Bronchial epithelial cell (primary cell): ENCODE data around the gene SRPK3. TPM values are rescaled to one million over a fixed set of nuclear protein-coding genes. Genes with fewer than 3 reads are reported as not detected.
A peak's percentile ranks its signal among the peaks of the same experiment; 100 is the strongest.
"Not testable (repeated sequence)": the region's sequence is repeated elsewhere in the genome, so short reads cannot be mapped to it uniquely, and the experiment has no call there.

Source experiments
- DNase-seq: peaks from one replicate; pipeline ENCODE4 v3.0.0-alpha.2; 2010; ENCODE audit warnings: low read depth
- FAIRE-seq: peaks from 2 replicates; lab custom pipeline; 2011; peaks lifted over from hg19 to GRCh38; lab: Jason Lieb, UNC
- H3K27me3 ChIP-seq: 2 replicates; pipeline ENCODE4 v1.5.1; 2011; ENCODE audit warnings: low read length; ENCODE audit not compliant: control insufficient read depth, insufficient read depth
- H3K36me3 ChIP-seq: 2 replicates; pipeline ENCODE4 v1.5.1; 2011; ENCODE audit warnings: low read length; ENCODE audit not compliant: control insufficient read depth, insufficient read depth
- H3K4me3 ChIP-seq: 2 replicates; pipeline ENCODE4 v1.5.1; 2011; ENCODE audit warnings: mild to moderate bottlenecking, low read depth, low read length, control low read depth
- total RNA-seq: library from RNA; depleted of rRNA; stranded (reverse); fragments of >200 nt; gene quantifications from 2 replicates; pipeline ENCODE4 v1.2.1, GENCODE V29; 2014
- TF ChIP-seq, protein P1 (sequence below): IDR thresholded peaks from 2 replicates; pipeline ENCODE4 v1.5.1; 2011; ENCODE audit warnings: mild to moderate bottlenecking, moderate library complexity, low read length, control low read depth, inconsistent platforms; ENCODE audit not compliant: insufficient read depth, severe bottlenecking

SRPK3 gene
- total RNA-seq, 1 donor from 2014 or later, result under 0.01 TPM

DNA sequence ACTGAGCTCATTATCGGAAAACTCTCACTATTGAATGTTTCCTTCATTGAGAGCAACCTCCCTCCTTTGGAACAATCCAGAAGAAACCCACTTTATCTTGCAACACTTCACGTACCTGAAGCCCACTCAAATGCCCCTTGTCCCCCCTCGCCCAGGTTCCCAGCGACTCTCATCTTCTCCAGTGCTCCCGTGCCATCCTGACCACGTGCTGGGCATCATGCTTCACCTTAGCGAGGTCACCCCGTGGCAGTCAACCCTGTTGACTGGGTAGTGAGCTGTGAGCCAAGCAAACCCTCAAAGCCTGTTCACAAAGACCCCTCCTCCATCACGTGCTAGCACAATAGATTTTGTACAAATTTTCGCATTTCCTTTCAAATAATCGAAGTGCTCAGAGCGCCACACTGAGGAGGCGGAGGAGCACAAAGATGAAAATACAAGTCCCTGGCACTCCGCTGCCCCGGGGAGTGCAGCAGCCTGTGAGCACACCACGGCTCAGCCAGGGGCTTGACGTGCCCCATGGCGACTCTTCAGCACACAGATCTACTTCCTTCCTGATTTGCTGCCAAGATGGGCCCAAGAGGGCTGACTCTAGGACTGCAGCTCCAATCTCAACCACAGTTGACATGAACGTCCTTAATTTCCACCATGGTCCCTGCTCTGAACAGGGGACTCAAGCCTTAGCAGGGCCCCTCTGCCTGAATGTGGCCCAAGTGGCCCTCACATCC lies 33.9 kb downstream of the SRPK3 start:
- Histone ChIP-seq H3K36me3 (no peaks in the 10 kb centered on the region), H3K27me3 (no peaks in the 10 kb centered on the region), H3K4me3 (no peak overlapping the region)
- TF ChIP-seq, protein P1, sequence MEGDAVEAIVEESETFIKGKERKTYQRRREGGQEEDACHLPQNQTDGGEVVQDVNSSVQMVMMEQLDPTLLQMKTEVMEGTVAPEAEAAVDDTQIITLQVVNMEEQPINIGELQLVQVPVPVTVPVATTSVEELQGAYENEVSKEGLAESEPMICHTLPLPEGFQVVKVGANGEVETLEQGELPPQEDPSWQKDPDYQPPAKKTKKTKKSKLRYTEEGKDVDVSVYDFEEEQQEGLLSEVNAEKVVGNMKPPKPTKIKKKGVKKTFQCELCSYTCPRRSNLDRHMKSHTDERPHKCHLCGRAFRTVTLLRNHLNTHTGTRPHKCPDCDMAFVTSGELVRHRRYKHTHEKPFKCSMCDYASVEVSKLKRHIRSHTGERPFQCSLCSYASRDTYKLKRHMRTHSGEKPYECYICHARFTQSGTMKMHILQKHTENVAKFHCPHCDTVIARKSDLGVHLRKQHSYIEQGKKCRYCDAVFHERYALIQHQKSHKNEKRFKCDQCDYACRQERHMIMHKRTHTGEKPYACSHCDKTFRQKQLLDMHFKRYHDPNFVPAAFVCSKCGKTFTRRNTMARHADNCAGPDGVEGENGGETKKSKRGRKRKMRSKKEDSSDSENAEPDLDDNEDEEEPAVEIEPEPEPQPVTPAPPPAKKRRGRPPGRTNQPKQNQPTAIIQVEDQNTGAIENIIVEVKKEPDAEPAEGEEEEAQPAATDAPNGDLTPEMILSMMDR, result no peak
- FAIRE-seq, result no peak
- DNase-seq, result no peak

DNA sequence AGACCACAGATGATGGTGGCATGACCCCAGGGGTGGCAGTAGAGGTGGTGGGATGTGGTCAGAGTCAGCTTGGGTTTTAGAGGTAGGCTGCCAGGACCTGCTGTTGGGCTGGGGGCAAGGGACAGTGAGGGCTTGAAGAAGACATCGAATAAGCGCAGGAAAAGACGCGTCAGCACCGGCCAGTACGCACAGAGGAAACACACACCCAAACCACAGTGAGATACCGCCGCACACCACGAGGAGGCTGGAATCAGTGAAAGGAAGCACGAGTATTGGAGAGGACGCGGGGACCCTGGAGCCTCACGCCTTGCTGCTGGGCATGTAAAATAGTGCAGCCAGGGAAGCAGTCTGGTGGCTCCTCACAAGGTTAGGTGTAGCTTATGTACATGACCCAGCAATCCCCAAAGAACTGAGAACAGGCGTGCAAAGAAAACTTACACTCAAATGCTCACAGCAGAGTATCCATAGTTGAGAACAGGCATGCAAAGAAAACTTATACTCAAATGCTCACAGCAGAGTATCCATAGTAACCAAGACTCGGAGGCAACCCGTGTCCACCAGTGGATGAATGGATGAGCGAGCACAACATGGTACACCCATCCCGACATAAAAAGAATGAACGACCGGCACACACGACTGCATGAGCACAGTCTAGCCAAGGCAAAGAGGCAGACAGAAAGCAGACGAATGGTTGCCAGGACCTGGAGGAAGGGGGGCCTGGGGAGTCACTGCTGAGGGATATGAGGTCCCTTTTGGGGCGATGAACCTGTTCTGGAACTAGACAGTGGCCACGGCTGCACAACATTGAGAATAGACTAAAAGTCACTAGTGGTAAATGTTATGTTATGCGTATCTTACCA lies 36.2 kb downstream of the SRPK3 start:
- no peak for DNase-seq
- TF ChIP-seq, protein P1, result no peak
- FAIRE-seq, result peak; percentile 68
- no peak overlapping the region for H3K4me3 ChIP-seq
- no peaks in the 10 kb centered on the region for H3K36me3 ChIP-seq
- no peaks in the 10 kb centered on the region for H3K27me3 ChIP-seq

DNA sequence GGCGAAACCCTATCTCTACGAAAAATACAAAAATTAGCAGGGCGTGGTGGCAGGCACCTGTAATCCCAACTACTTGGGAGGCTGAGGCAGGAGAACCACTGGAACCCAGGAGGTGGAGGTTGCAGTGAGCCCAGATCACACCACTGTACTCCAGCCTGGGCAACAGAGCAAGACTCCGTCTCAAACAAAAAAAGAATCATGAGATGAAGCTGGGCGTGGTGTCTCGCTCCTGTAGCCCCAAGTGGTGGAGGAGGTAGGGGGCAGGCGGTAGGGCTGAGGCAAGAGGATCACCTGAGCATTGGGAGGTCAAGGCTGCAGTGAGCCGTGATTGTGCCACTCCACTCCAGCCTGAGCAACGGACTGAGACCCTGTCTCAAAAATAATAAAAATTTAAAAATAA lies 37.2 kb downstream of the SRPK3 start:
- H3K36me3 ChIP-seq, FAIRE-seq, H3K4me3 ChIP-seq, DNase-seq, H3K27me3 ChIP-seq: not testable (repeated sequence)

DNA sequence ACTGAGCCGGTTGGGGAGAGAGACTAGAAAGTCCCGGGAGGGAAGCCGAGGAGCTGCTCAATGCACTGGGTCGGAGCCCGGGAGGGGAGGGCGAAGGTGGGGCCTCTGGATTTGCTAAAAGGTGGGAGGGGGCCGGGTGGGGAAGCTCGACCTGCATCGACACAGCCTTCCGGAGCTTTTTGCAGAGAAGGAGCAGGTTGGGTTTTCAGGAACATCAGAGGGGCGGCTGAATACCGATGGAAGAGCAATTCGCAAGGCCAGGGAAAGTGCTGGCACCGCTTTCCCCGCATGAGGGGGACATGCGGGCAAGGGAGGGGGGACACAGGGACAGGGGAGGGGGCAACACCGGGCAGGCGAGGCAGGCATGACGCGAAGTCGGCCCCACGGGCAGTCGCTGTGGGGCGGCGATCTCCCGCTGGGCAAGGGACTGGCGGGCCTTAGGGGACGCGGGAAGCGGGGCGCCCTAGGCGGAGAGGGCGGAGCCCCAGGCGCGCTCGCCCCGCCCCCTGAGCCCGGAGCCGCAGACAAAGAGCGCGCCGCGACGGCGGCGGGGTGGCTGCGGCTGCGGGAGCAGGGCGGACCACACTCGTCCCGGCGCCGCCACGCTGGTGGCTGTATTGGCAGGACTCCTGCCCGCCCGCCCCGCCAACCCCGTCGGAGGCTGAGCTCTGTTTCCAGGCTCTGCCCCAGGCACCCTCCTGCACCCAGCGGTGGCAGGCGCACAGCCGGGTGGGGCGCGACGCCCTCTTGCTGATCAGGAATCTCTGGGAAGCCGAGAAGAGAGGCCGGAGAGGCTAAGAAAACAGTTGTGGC lies 37.9 kb downstream of the SRPK3 start:
- no peak overlapping the region for H3K4me3 ChIP-seq
- TF ChIP-seq, protein P1, result no peak
- FAIRE-seq (no peak), DNase-seq (no peak)
- H3K36me3 ChIP-seq, result no peaks in the 10 kb centered on the region
- no peaks in the 10 kb centered on the region for H3K27me3 ChIP-seq

DNA sequence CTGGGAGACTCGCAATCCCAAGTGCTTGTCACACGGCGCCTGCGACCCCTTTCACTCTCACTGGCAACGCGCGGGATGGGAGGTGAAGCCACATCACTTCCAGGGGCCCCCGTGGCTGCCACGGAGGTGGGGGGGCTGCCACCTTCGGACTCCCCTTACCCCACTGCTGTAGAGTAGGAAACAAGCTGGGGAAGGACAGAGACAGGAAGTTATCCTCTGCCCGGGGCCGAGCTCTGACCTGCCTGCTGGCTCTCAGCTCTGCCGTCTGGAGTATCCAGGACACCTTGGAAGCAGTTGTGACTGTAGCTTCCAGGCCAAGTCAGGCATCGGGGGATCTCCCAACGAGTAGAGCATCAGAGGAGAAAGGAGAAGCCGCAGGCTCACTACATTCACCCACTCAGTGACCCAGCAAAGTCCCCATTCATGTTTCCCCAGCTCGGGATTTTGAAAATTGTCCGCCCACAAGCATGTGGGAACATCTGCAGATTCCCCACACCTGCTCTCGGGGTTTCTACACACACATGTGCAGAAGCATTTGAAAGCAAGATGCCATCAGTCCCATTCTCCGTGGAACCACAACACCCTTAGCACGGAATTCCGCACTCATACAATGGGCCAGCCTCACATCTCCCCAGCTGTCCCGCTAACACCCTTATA lies 38.7 kb downstream of the SRPK3 start:
- DNase-seq (no peak), FAIRE-seq (no peak)
- TF ChIP-seq, protein P1, result no peak
- Histone ChIP-seq H3K27me3 (no peaks in the 10 kb centered on the region), H3K36me3 (no peaks in the 10 kb centered on the region), H3K4me3 (no peak overlapping the region)
